EL (cell line): ENCODE results near the gene INHA.

Experiments used
- DNase-seq: peaks from one replicate; pipeline ENCODE4 v3.0.0-alpha.2; 2016

The INHA gene

DNA sequence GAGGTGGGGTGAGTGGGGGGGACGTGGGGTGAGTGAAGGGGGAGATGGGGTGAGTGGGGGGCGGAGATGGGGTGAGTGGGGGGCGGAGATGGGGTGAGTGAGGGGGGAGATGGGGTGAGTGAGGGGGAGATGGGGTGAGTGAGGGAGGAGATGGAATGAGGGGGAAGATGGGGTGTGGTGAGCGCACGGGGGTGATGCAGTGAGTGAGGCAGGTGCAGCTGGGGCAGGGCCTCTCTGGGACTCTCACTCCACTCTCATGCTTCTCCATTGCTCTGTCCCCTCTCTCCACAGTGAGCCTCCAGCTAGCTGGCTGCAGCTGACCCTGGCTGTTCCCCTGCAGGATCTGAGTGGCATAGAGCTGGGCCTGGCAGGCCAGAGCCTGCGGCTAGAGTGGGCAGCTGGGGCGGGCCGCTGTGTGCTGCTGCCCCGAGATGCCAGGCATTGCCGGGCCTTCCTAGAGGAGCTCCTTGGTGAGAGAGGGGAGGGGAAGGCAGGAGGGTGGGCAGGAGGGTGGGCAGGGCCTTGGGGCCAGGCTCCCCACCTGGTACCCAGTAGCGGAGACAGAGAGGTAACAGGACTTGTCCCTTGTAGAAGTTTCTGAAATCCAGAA lies 41.5 kb downstream of the INHA start:
- no peak for DNase-seq

DNA sequence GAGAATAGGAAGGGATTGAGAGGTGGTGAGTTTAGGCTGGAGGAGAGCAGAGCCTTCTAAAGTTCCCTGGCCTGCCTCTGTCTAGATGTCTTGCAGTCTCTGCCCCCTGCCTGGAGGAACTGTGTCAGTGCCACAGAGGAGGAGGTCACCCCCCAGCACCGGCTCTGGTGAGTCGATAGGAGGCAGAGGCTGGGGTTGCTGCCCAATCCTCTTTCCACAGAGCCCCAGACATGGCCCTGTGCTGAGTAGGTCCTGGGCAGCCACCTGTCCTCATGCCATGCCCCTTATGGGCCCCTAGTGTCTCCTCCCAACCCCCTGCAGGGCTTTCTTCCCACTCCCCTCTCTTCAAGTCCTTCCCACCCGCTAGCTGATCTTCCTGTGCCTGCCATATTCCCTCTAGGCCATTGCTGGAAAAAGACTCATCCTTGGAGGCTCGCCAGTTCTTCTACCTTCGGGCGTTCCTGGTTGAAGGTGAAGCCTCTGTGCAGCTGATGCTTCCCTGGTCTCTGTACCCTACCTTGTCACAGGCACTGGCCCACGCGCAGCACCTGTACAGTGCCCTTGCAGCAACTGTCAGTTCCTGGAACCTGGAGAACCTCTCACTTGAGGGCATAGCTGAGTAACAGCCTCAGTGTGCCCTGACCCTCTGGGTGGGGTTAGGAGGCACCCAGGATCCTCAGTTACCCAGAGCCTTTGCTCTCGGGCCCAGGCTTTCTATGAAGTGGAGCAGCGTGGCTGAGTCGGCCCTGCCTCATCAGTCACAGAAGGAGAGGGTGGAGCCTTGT lies 42.2 kb downstream of the INHA start:
- no peak for DNase-seq

DNA sequence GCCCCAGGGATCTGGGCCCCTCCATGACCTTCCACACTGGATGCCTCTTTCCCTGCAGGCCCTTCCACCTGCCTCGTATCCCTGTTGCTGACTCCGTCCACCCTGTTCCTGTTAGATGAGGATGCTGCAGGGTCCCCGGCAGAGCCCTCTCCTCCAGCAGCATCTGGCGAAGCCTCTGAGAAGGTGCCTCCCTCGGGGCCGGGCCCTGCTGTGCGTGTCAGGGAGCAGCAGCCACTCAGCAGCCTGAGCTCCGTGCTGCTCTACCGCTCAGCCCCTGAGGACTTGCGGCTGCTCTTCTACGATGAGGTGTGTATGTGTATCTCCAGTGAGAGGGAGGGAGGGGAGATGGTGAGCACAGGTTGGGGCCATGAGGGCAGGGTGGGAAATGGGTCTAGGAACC lies 42.9 kb downstream of the INHA start:
- DNase-seq: no peak

- no peak for DNase-seq
Measured at GRCh38 chr2:219615894-219616293, 43.8 kb downstream of the INHA start.

GRCh38 chr2:219616550-219616949 lies 44.4 kb downstream of the INHA start:
- DNase-seq: no peak

DNA sequence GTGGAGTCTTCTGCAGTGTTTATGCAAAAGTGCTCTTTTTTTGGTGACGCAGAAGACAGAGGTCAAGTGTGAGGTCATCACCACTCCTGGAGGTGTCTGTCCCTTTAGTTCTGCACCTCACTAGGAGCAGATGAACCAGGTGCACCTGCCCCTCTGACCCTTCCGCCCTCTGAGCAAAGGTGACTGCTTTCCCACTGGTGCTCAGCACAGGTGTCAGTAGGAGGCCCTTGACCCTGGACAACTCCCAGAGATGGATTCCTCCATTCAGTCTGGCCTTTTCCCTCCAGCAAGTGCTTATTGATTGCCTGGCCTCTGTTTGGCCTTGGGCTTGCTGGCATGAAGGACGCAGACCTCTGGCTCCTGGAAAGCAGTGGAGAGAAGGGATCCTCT lies 46.6 kb downstream of the INHA start:
- no peak for DNase-seq

GRCh38 chr2:219619235-219619634 lies 47.1 kb downstream of the INHA start:
- no peak for DNase-seq

DNA sequence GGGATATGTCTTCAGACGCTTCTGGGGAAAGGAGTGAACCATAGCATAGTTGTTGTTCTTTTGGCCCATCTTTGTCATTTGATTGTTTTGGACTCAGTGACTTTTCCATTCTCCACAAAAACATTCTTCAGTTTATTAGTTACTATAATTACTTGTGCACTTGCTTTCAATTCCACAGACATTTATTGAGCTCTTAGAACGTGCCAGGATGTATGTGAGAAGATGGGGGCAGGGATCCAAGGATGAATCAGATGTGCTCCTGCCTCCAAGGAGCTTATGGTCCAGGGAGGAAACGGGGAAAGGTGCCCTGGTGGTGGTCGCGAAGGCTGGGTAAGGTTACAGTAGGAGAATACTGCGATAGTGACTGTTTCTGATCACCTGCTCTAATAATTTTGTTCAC lies 48.4 kb downstream of the INHA start:
- DNase-seq: no peak

DNA sequence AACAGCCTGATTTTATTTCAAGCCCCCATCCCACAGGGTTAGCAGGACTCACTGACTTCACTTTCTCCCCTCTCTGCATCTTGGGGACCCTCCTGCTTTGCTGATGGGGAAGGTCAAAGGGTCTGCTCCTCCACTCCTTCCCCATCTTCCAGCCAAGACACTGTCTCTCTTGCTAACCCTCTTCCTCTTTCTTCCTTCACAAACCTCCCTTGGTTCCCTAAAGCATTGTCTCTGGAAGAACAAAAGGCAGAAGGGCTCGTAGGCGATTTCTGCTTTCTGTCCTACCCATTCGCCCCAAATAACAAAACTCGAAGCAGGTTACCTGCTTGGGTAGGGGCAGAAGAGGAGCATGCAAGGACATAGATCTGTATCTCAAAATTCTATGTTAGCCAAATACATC lies 49.8 kb downstream of the INHA start:
- DNase-seq: no peak

- DNase-seq: no peak
Measured at GRCh38 chr2:219622472-219622871, 50.4 kb downstream of the INHA start.

- DNase-seq: no peak
Measured at GRCh38 chr2:219624565-219624964, 52.5 kb downstream of the INHA start.

- no peak for DNase-seq
Measured at GRCh38 chr2:219625179-219625578, 53.1 kb downstream of the INHA start.
